Astrocyte (in vitro differentiated cells and primary cell): Measurements from ENCODE around the gene MYO1B.

Source experiments
- EZH2 ChIP-seq: IDR thresholded peaks from 2 replicates; pipeline ENCODE4 v1.6.1; 2012; ENCODE audit warnings: mild to moderate bottlenecking, low read length, inconsistent platforms; ENCODE audit not compliant: insufficient read depth
- TF ChIP-seq, protein P1 (sequence below): IDR thresholded peaks from 2 replicates; pipeline ENCODE4 v1.5.1; 2011; ENCODE audit warnings: low read depth, mild to moderate bottlenecking, inconsistent platforms, low read length, moderate library complexity; ENCODE audit not compliant: insufficient read depth

DNA sequence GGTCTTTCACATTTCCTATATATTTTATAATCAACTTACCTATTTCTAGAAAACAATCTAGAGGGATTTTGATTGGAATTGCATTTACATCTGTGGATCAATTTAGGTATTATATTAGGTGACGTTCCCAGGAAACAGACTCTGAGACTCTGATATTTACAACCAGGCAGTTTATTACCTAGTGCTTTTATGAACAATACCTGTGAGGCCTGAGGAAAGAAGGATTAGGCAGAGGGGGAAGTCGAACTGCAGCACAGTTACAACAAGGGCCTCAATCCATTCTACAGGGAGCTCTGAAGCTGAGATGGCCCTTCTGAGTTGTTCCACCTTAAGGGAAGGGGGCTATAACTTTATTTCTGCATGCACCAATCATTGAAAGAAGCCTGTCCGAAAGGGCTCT is 206.9 kb downstream of the MYO1B start:
- TF ChIP-seq, protein P1, sequence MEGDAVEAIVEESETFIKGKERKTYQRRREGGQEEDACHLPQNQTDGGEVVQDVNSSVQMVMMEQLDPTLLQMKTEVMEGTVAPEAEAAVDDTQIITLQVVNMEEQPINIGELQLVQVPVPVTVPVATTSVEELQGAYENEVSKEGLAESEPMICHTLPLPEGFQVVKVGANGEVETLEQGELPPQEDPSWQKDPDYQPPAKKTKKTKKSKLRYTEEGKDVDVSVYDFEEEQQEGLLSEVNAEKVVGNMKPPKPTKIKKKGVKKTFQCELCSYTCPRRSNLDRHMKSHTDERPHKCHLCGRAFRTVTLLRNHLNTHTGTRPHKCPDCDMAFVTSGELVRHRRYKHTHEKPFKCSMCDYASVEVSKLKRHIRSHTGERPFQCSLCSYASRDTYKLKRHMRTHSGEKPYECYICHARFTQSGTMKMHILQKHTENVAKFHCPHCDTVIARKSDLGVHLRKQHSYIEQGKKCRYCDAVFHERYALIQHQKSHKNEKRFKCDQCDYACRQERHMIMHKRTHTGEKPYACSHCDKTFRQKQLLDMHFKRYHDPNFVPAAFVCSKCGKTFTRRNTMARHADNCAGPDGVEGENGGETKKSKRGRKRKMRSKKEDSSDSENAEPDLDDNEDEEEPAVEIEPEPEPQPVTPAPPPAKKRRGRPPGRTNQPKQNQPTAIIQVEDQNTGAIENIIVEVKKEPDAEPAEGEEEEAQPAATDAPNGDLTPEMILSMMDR: no peak
- TF ChIP-seq EZH2: no peak
